Loucy (cell line): ENCODE measurements around the gene HOXD13.

ENCODE experiments used
- EZH2phosphoT487 ChIP-seq: fragments of 200-600 bp; IDR thresholded peaks from 2 replicates; pipeline ENCODE4 v1.6.1; 2018; ENCODE audit warnings: antibody characterized with exemption, mild to moderate bottlenecking, moderate library complexity, borderline replicate concordance
- TF ChIP-seq, protein P1 (sequence below): fragments of 200-600 bp; sonication (generic); conservative IDR thresholded peaks from 2 replicates; pipeline ENCODE4 v1.5.1; 2014; ENCODE audit warnings: mild to moderate bottlenecking, antibody characterized with exemption, low read length

- TF ChIP-seq, protein P1, sequence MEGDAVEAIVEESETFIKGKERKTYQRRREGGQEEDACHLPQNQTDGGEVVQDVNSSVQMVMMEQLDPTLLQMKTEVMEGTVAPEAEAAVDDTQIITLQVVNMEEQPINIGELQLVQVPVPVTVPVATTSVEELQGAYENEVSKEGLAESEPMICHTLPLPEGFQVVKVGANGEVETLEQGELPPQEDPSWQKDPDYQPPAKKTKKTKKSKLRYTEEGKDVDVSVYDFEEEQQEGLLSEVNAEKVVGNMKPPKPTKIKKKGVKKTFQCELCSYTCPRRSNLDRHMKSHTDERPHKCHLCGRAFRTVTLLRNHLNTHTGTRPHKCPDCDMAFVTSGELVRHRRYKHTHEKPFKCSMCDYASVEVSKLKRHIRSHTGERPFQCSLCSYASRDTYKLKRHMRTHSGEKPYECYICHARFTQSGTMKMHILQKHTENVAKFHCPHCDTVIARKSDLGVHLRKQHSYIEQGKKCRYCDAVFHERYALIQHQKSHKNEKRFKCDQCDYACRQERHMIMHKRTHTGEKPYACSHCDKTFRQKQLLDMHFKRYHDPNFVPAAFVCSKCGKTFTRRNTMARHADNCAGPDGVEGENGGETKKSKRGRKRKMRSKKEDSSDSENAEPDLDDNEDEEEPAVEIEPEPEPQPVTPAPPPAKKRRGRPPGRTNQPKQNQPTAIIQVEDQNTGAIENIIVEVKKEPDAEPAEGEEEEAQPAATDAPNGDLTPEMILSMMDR = no peak
- TF ChIP-seq EZH2phosphoT487 = no peak
These were observed 3.9 kb downstream of the HOXD13 start for GRCh38 chr2:176096243-176096985.
